AG10803 (cell line): ENCODE data around the gene OGDHL.

Experiments
- DNase-seq: peaks from one replicate; pipeline ENCODE4 v3.0.0; 2010; ENCODE audit warnings: low read depth
- H3K4me3 ChIP-seq: 2 replicates; pipeline ENCODE4 v1.5.1; 2011; ENCODE audit warnings: mild to moderate bottlenecking, low read length, control low read depth
- TF ChIP-seq, protein P1 (sequence below): conservative IDR thresholded peaks from 2 replicates; pipeline ENCODE4 v1.5.1; 2011; ENCODE audit warnings: mild to moderate bottlenecking, low read length, control low read depth, inconsistent platforms

Gene OGDHL

DNA sequence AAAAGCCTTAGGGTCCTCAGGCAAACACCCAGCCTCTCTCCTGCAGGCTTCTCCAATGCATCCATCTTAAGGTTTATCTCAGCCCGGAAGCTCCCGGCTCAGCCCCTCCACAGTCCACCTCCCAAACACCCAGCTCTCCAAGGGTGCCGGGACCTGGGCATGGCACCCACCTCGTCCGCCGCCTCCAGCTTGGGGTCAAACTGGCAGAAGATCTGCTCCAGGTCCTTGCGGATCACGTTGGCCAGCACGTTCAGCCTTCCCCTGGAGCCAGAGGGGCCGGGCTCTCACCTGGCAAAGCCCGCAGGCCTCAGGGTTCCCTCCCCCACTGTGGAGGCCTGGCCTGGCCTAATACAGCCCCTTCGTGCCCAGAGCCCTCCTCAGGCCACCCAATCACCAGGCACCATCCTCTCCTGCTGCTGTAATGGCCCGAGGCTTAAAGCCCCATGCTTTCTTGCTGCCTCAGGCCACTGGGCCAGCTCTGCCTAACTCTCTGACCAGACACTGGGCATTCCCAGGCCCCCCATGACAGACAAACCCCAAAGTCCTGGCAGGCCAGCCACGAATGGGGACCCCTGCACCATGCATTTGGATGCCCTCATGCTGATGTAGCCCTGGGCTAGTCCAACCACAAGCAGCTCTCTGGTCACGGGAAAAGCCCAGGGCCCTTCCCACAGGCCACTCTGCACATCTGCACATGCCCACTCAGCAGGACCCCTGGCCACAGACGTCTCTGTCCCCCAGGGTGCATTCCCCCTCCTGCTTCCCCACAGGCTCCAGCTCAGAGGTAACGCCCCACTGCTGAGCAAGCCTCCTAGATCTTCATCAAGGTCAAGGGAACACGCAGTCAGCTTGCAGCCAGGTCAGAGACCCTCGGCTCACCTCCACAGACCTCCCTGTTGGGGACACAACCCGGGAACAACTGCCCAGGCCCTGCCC is 12.3 kb downstream of the OGDHL start:
- DNase-seq: no peak
- no peak overlapping the region for H3K4me3 ChIP-seq
- TF ChIP-seq, protein P1, sequence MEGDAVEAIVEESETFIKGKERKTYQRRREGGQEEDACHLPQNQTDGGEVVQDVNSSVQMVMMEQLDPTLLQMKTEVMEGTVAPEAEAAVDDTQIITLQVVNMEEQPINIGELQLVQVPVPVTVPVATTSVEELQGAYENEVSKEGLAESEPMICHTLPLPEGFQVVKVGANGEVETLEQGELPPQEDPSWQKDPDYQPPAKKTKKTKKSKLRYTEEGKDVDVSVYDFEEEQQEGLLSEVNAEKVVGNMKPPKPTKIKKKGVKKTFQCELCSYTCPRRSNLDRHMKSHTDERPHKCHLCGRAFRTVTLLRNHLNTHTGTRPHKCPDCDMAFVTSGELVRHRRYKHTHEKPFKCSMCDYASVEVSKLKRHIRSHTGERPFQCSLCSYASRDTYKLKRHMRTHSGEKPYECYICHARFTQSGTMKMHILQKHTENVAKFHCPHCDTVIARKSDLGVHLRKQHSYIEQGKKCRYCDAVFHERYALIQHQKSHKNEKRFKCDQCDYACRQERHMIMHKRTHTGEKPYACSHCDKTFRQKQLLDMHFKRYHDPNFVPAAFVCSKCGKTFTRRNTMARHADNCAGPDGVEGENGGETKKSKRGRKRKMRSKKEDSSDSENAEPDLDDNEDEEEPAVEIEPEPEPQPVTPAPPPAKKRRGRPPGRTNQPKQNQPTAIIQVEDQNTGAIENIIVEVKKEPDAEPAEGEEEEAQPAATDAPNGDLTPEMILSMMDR: no peak

DNA sequence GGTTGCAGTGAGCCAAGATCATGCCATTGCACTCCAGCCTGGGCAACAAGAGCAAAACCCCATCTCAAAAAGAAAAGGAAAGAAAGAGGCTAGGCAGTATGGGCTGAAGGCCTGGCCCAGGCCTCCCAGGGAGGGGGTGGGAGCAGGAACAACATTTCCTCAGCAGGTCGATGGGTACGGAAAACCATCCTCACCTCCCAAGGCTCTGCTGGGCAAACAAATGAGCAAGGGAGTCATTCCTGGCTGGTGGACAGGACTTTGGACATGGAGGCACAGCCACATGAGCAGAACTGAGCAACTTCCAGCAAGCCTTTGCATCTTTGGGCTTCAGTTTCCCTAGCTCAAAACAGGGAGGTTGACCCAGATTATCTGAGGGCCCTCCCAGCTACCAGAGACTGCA is 13.0 kb downstream of the OGDHL start:
- no peak for DNase-seq
- TF ChIP-seq, protein P1: no peak
- H3K4me3 ChIP-seq: no peak overlapping the region

DNA sequence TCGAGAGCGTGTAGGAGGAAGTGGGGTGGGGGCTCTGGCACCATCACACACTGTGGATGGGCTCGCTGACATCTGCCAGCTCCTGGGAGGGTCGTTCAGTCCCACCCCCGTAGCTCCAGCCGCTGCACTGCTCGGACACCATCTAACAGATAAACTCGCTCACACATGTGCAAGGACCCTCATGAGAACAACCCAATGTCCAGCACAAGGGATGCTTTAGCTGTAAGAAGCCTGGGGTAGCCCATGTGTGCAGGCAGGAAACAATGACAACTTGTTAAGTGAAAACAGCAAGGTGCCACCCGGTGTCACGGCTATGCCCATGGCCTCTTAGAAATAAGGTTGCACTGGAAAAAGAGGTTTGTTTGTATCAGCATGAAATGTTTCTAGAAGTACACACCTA is 14.1 kb downstream of the OGDHL start:
- TF ChIP-seq, protein P1: no peak
- no peak overlapping the region for H3K4me3 ChIP-seq
- no peak for DNase-seq

DNA sequence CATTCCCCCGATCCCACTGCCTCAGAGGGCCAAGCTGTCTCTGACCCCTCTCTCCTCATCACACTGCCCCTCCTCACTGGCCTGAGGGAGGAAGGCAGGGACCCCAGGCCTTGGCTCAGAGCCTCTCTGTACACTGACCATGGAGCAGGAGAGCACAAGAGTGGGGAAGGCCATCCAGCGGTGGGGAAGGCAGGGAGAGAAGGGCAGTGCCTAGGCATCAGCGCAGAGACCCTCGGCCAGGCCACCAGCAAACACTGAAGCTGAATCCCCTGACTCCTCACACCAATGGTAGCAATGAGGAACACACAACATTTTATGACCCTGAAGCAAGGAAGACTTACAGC is 14.8 kb downstream of the OGDHL start:
- no peak overlapping the region for H3K4me3 ChIP-seq
- DNase-seq: no peak
- TF ChIP-seq, protein P1: no peak

- TF ChIP-seq, protein P1: no peak
- no peak for DNase-seq
- H3K4me3 ChIP-seq: no peak overlapping the region
These were observed 15.4 kb downstream of the OGDHL start for GRCh38 chr10:49746626-49747302.

DNA sequence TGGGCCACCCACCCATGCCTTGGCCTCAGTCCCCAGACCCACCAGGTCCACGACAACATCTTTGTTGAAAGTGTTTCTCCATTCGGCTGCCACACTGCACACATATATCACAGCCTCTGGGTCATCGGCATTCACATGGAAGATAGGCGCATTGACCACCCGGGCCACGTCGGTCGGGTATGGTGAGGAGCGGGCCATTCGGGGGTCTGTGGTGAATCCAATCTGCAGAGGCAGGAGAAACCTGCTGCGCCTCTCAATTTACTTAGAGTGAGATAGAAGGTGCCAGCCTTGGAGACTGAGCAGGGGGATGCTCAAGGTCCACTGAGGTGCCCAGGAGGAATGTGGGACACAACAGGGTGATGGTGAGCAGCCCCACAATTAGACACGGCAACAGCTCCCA is 16.4 kb downstream of the OGDHL start:
- TF ChIP-seq, protein P1: no peak
- no peak overlapping the region for H3K4me3 ChIP-seq
- no peak for DNase-seq
